GM23248 (cell line): ENCODE results near the gene COL18A1. TPM values are rescaled to one million over a fixed set of nuclear protein-coding genes. Genes with fewer than 3 reads are reported as not detected.

Experiments used
- DNase-seq: peaks from one replicate; pipeline ENCODE4 v3.0.0-alpha.2; 2015
- H2AFZ ChIP-seq: fragments of 200-600 bp; sonication (generic); 2 replicates; pipeline ENCODE4 v1.6.1; 2016; ENCODE audit warnings: antibody characterized with exemption
- H3F3A ChIP-seq: fragments of 200-600 bp; sonication (generic); 2 replicates; pipeline ENCODE4 v1.6.1; 2016; ENCODE audit warnings: mild to moderate bottlenecking, antibody characterized with exemption, mixed run types; ENCODE audit not compliant: insufficient read depth
- H3K27ac ChIP-seq: fragments of 200-600 bp; sonication (generic); 2 replicates; pipeline ENCODE4 v1.5.1; 2016; ENCODE audit warnings: mild to moderate bottlenecking
- H3K27me3 ChIP-seq: fragments of 200-600 bp; sonication (generic); replicated peaks from 2 replicates; pipeline ENCODE4 v1.6.1; 2016; ENCODE audit warnings: mild to moderate bottlenecking; ENCODE audit not compliant: insufficient read depth
- H3K36me3 ChIP-seq: fragments of 200-600 bp; sonication (generic); 2 replicates; pipeline ENCODE4 v1.6.1; 2016; ENCODE audit warnings: low read depth, mild to moderate bottlenecking
- H3K4me1 ChIP-seq: fragments of 200-600 bp; sonication (generic); 2 replicates; pipeline ENCODE4 v1.6.1; 2016; ENCODE audit warnings: mild to moderate bottlenecking; ENCODE audit not compliant: insufficient read depth
- H3K4me2 ChIP-seq: fragments of 200-600 bp; sonication (generic); one replicate; pipeline ENCODE4 v1.6.1; 2016; ENCODE audit warnings: mild to moderate bottlenecking; ENCODE audit not compliant: unreplicated experiment
- H3K4me3 ChIP-seq: fragments of 200-600 bp; sonication (generic); 2 replicates; pipeline ENCODE4 v1.5.1; 2016; ENCODE audit warnings: mild to moderate bottlenecking
- H3K79me2 ChIP-seq: fragments of 200-600 bp; sonication (generic); 2 replicates; pipeline ENCODE4 v1.6.1; 2016; ENCODE audit warnings: mild to moderate bottlenecking; ENCODE audit not compliant: insufficient read depth
- H3K9ac ChIP-seq: fragments of 200-600 bp; sonication (generic); 2 replicates; pipeline ENCODE4 v1.6.1; 2016; ENCODE audit warnings: mild to moderate bottlenecking
- H3K9me2 ChIP-seq: fragments of 200-600 bp; sonication (generic); 2 replicates; pipeline ENCODE4 v1.6.1; 2016; ENCODE audit warnings: mixed run types, mild to moderate bottlenecking, moderate library complexity; ENCODE audit not compliant: insufficient read depth
- H3K9me3 ChIP-seq: fragments of 200-600 bp; sonication (generic); one replicate; pipeline ENCODE4 v1.6.1; 2017; ENCODE audit warnings: low read depth
- H4K20me1 ChIP-seq: fragments of 200-600 bp; sonication (generic); 2 replicates; pipeline ENCODE4 v1.6.0; 2016; ENCODE audit not compliant: insufficient read depth
- EZH2 ChIP-seq: fragments of 200-600 bp; sonication (generic); IDR thresholded peaks from 2 replicates; pipeline ENCODE4 v1.6.1; 2018; ENCODE audit warnings: antibody characterized with exemption, mild to moderate bottlenecking; ENCODE audit not compliant: insufficient read depth, poor library complexity, severe bottlenecking
- EZH2phosphoT487 ChIP-seq: fragments of 200-600 bp; sonication (generic); IDR thresholded peaks from 2 replicates; pipeline ENCODE4 v1.6.1; 2018; ENCODE audit warnings: antibody characterized with exemption, moderate library complexity, mild to moderate bottlenecking, low read depth; ENCODE audit not compliant: insufficient read depth
- WGBS, 2 experiments: methylation state at CpG; one replicate each; pipeline ENCODE4 v1.1.6; 2015 to 2017; ENCODE audit warnings: low lambda C conversion rate in 2 of 2, low coverage in 1 of 2; ENCODE audit errors: missing lambda C conversion rate in 2 of 2; 5-methylcytosine and 5-hydroxymethylcytosine counted together
- in situ Hi-C: fragments of 300-500 bp; cut with MboI; formaldehyde crosslinking; loops from 2 replicates; pipeline ENCODE4 v1.15.0; 2020
- polyA plus RNA-seq: library from polyadenylated mRNA; unstranded; fragments of >200 nt; fragmentation: Nextera tagmentation; extraction: Ambion mirVana; gene quantifications from 2 replicates; pipeline ENCODE4 v1.2.1, GENCODE V29; 2016
- total RNA-seq: library from RNA; depleted of rRNA; stranded (reverse); fragments of >200 nt; shearing (Covaris generic); gene quantifications from 2 replicates; pipeline ENCODE4 v1.2.3, GENCODE V29; 2014

COL18A1 gene
- total and polyA plus RNA-seq, 2 experiments from 2014 or later = 1.7 to 30.5 TPM

DNA sequence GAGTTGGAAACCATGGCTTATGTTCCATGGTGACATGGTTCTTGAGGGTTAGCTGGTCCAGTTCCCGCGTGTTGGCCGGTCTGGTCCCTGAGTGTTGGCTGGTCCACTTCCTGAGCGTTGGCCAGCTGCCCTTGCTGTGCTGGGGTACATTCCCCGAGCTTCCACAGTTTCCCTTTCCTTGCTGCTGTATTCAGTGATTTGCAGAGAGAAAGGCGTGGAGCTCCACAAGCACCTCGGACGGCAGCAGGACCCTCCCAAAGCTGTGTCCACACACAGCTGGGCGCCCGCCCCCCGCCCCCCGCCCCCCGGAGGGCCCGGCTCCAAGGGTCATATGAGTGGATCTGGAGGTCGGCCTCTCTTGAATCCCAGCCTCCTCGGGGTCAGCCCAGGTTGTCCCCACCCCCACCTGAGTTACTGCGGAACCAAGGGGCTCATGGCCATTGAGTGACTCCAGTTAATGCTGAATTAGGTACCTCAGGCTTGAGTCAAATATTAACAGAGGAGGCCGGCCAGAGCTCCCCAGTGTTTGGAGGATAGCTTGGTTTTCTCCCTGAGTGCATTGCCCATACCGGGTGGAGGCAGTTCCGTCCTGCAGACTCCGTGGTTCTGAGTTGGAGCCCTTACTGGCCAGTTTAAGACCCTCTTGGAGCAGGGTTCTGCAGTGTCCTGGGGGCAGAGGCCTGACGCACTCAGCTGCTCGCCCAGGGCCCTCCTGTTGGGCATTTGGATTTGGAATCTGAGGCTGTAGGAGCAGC lies 18.4 kb downstream of the COL18A1 start:
- H4K20me1 ChIP-seq = no peaks in the 10 kb centered on the region
- no peaks in the 10 kb centered on the region for H3K79me2 ChIP-seq
- WGBS, 2 experiments = 90 to 91% methylated on average over 16 to 23 of the region's 23 CpGs

GRCh38 chr21:45423968-45424853 lies 19.2 kb downstream of the COL18A1 start:
- H3K9me3 ChIP-seq = no peaks in the 10 kb centered on the region
- no peak overlapping the region for H3K4me3 ChIP-seq
- H3K4me2 ChIP-seq = no peak overlapping the region
- H4K20me1 ChIP-seq = no peaks in the 10 kb centered on the region
- H2AFZ ChIP-seq = no peak overlapping the region
- no peaks in the 10 kb centered on the region for H3K27me3 ChIP-seq
- no peaks in the 10 kb centered on the region for H3K9me2 ChIP-seq
- DNase-seq = no peak
- H3K9ac ChIP-seq = no peak overlapping the region
- no peak overlapping the region for H3K27ac ChIP-seq
- H3K79me2 ChIP-seq = no peaks in the 10 kb centered on the region
- H3F3A ChIP-seq = no peaks in the 10 kb centered on the region
- TF ChIP-seq EZH2phosphoT487 = no peak
- no peak for TF ChIP-seq EZH2
- H3K4me1 ChIP-seq = peaks cover 9% of the 10 kb centered on the region
- no peaks in the 10 kb centered on the region for H3K36me3 ChIP-seq
- 93% methylated on average over 31 to 32 of the region's 32 CpGs for WGBS, 2 experiments
- in situ Hi-C loops = no loop called here

More for the DNA sequence above, 18.4 kb downstream of the COL18A1 start:
- no peak overlapping the region for H3K9ac ChIP-seq
- H3K4me2 ChIP-seq = no peak overlapping the region
- in situ Hi-C loops = no loop called here
- H3K9me3 ChIP-seq = no peaks in the 10 kb centered on the region
- no peaks in the 10 kb centered on the region for H3K9me2 ChIP-seq
- no peak for TF ChIP-seq EZH2
- no peak for TF ChIP-seq EZH2phosphoT487
- no peak overlapping the region for H3K4me3 ChIP-seq
- H3K4me1 ChIP-seq = peaks cover 9% of the 10 kb centered on the region
- H3F3A ChIP-seq = no peaks in the 10 kb centered on the region
- no peak for DNase-seq
- no peak overlapping the region for H3K27ac ChIP-seq
- no peaks in the 10 kb centered on the region for H3K27me3 ChIP-seq
- H2AFZ ChIP-seq = no peak overlapping the region
- H3K36me3 ChIP-seq = no peaks in the 10 kb centered on the region

DNA sequence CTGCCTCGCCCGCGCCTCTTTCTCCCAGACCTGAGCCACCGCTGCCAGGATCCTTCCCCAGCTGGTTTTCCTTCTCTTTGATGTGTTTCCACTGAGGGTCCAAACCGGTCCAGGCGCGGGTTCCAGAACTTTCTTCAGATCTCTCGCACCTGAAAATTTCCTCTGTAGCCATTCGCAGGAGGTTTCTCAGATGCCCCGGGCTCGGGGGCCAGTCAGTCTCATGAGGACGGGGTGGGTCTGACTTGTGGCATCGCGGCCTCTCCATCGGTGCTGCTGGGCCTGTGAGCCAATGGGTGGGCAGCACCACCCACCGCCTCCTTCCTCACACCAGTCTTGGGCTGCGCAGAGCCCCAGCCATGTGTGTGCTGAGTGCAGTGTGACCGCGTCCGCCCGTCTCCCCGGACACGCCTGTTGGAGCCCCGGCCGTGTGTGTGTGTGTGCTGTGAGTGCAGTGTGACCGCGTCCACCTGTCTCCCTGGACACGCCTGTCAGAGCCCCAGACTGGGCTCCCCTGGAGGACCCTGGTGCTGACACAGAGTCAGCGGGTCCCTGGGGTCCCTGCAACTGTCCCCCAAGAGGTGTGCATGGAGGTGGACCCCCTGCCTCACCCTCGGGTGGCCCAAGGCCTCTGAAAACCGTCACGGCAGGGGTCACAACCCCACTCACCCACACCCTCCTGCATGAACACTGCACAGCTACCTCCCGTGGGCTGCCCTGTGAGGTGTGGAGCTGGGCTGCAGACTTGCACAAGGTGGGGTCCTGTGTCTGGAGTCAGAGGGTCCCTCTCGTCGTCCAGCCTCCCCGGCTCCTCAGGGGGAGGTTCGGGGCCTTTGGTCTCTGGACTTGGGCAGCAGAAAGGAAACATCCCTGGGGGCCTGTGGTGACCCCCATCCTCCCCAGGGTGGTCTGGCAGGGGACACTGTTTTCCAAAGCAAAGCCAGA lies 20.2 kb downstream of the COL18A1 start:
- DNase-seq = no peak
- no peak overlapping the region for H3K4me3 ChIP-seq
- no peaks in the 10 kb centered on the region for H3K9me2 ChIP-seq
- no peaks in the 10 kb centered on the region for H3F3A ChIP-seq
- H4K20me1 ChIP-seq = no peaks in the 10 kb centered on the region
- peaks cover 9% of the 10 kb centered on the region for H3K4me1 ChIP-seq
- H3K4me2 ChIP-seq = no peak overlapping the region
- H3K9ac ChIP-seq = no peak overlapping the region
- TF ChIP-seq EZH2phosphoT487 (no peak), EZH2 (no peak)
- H3K9me3 ChIP-seq = no peaks in the 10 kb centered on the region
- H3K79me2 ChIP-seq = no peaks in the 10 kb centered on the region
- H3K36me3 ChIP-seq = no peaks in the 10 kb centered on the region
- H3K27me3 ChIP-seq = no peaks in the 10 kb centered on the region
- in situ Hi-C loops = no loop called here
- H3K27ac ChIP-seq = no peak overlapping the region
- WGBS, 2 experiments = 95% methylated on average over 27 to 37 of the region's 37 CpGs
- no peak overlapping the region for H2AFZ ChIP-seq
